ENCODE results near the gene SPATA6.

GRCh38 chr1:48495166-48495565 lies 23.2 kb upstream of the SPATA6 start:
- no peak for TF ChIP-seq CTCF (conservative IDR thresholded peaks at IDR 0.05 in 1 of 2, IDR thresholded peaks at IDR 0.05 in 1 of 2; ENCODE audit: low read depth in 1 of 2, low read length in 2 of 2)
- TF ChIP-seq EZH2 (IDR thresholded peaks at IDR 0.05; ENCODE audit: low read length, missing control alignments): no peak

Data from fibroblast of lung (primary cell).